GM12865 (cell line): ENCODE data around the gene TOR4A.

Experiments used
- DNase-seq: peaks from one replicate; pipeline ENCODE4 v3.0.0; 2010; ENCODE audit warnings: low read depth
- H3K4me3 ChIP-seq: 2 replicates; pipeline ENCODE4 v1.5.1; 2011; ENCODE audit warnings: mild to moderate bottlenecking, low read depth, low read length, control low read depth
- TF ChIP-seq, protein P1 (sequence below): IDR thresholded peaks from 2 replicates; pipeline ENCODE4 v1.5.1; 2011; ENCODE audit warnings: low read length, control low read depth, low read depth, inconsistent platforms; ENCODE audit not compliant: insufficient read depth; ENCODE audit errors: missing control alignments

TOR4A gene

DNA sequence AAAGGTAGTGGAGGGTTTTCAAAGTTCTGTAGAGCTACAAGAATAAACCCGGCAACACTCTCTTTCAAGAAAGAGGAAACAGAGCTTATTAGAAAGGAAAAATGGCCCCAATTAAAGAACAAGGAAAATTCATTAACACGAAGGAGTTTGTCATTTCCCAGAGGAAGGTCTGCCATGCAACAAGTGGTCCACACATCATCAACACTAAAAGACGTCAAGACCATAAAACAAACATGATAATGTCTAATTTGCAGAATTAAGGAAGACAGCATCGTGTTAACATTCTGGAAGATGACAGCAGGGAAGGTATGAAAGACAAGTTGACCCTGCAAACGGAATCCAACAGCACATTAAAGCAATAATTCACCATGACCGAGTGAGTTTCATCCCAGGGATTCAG lies 53.2 kb downstream of the TOR4A start:
- no peak for DNase-seq
- no peak overlapping the region for H3K4me3 ChIP-seq
- TF ChIP-seq, protein P1, sequence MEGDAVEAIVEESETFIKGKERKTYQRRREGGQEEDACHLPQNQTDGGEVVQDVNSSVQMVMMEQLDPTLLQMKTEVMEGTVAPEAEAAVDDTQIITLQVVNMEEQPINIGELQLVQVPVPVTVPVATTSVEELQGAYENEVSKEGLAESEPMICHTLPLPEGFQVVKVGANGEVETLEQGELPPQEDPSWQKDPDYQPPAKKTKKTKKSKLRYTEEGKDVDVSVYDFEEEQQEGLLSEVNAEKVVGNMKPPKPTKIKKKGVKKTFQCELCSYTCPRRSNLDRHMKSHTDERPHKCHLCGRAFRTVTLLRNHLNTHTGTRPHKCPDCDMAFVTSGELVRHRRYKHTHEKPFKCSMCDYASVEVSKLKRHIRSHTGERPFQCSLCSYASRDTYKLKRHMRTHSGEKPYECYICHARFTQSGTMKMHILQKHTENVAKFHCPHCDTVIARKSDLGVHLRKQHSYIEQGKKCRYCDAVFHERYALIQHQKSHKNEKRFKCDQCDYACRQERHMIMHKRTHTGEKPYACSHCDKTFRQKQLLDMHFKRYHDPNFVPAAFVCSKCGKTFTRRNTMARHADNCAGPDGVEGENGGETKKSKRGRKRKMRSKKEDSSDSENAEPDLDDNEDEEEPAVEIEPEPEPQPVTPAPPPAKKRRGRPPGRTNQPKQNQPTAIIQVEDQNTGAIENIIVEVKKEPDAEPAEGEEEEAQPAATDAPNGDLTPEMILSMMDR: no peak

DNA sequence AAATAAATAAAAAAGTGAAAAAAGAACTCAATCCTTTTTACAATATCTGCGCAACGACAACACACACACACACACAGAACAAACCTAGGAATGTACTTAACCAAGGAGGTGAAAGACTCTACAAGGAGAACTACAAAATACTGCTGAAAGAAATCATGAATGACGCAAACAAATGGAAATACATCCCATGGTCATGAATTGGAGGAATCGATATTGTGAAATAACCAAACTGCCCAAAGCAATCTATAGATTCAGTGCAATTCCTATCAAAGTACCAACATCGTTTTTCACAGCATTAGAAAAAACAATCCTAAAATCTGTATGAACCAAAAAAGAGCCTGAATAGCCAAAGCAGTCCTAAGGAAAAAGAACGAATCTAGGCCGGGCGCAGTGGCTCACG lies 54.4 kb downstream of the TOR4A start:
- H3K4me3 ChIP-seq: no peak overlapping the region
- DNase-seq: no peak
- TF ChIP-seq, protein P1: no peak
